ENCODE results near the gene IQSEC3.

The IQSEC3 gene

GRCh38 chr12:89653-90052 is 23.1 kb downstream of the IQSEC3 start:
- DNase-seq (ENCODE audit: insufficient read length) (no peak), FAIRE-seq (no peak)
- TF ChIP-seq POLR2A (IDR thresholded peaks at IDR 0.05; ENCODE audit: low read depth, low read length): no peak
- no peak for TF ChIP-seq POLR2AphosphoS5 (IDR thresholded peaks at IDR 0.05; ENCODE audit: low read depth, low read length)
- no peak for TF ChIP-seq TAF1 (IDR thresholded peaks at IDR 0.05; ENCODE audit: borderline replicate concordance, low read depth, low read length)

- FAIRE-seq: no peak
- no peak for TF ChIP-seq POLR2A (IDR thresholded peaks at IDR 0.05; ENCODE audit: low read depth, low read length)
- TF ChIP-seq TAF1 (IDR thresholded peaks at IDR 0.05; ENCODE audit: borderline replicate concordance, low read depth, low read length): no peak
- no peak for TF ChIP-seq POLR2AphosphoS5 (IDR thresholded peaks at IDR 0.05; ENCODE audit: low read depth, low read length)
- DNase-seq (ENCODE audit: insufficient read length): no peak
Measured at GRCh38 chr12:91213-91612, 24.6 kb downstream of the IQSEC3 start.

- FAIRE-seq (no peak), DNase-seq (ENCODE audit: insufficient read length) (no peak)
- no peak for TF ChIP-seq TAF1 (IDR thresholded peaks at IDR 0.05; ENCODE audit: borderline replicate concordance, low read depth, low read length)
- TF ChIP-seq POLR2AphosphoS5 (IDR thresholded peaks at IDR 0.05; ENCODE audit: low read depth, low read length): no peak
- TF ChIP-seq POLR2A (IDR thresholded peaks at IDR 0.05; ENCODE audit: low read depth, low read length): no peak
Measured at GRCh38 chr12:93266-94005, 26.9 kb downstream of the IQSEC3 start.

DNA sequence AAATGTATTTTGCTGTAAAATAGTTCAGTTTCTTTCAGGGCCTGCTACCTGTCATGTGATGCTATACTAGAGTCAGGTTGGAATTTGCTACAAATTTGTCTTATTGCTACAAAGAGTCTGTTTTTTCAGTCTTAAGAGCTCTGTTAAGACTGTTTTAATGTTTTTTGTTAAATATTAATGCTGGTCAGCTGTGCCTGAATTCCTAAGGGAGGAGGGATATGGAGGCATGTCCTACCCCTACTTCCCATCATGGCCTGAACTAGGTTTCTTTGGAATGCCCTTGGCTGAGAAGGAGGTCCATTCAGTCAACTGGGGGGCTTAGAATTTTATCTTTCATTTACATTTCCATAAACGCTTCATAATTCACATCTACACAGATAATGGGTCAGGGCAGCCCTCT is 30.0 kb downstream of the IQSEC3 start:
- no peak for TF ChIP-seq TAF1 (IDR thresholded peaks at IDR 0.05; ENCODE audit: borderline replicate concordance, low read depth, low read length)
- no peak for TF ChIP-seq POLR2AphosphoS5 (IDR thresholded peaks at IDR 0.05; ENCODE audit: low read depth, low read length)
- no peak for TF ChIP-seq POLR2A (IDR thresholded peaks at IDR 0.05; ENCODE audit: low read depth, low read length)
- no peak for DNase-seq (ENCODE audit: insufficient read length)
- no peak for FAIRE-seq

GRCh38 chr12:98924-99352 is 32.4 kb downstream of the IQSEC3 start:
- DNase-seq (ENCODE audit: insufficient read length): no peak
- TF ChIP-seq POLR2AphosphoS5 (IDR thresholded peaks at IDR 0.05; ENCODE audit: low read depth, low read length): no peak
- TF ChIP-seq TAF1 (IDR thresholded peaks at IDR 0.05; ENCODE audit: borderline replicate concordance, low read depth, low read length): no peak
- TF ChIP-seq POLR2A (IDR thresholded peaks at IDR 0.05; ENCODE audit: low read depth, low read length): no peak
- FAIRE-seq: no peak

- no peak for TF ChIP-seq TAF1 (IDR thresholded peaks at IDR 0.05; ENCODE audit: borderline replicate concordance, low read depth, low read length)
- no peak for TF ChIP-seq POLR2AphosphoS5 (IDR thresholded peaks at IDR 0.05; ENCODE audit: low read depth, low read length)
- TF ChIP-seq POLR2A (IDR thresholded peaks at IDR 0.05; ENCODE audit: low read depth, low read length): no peak
- FAIRE-seq (no peak), DNase-seq (ENCODE audit: insufficient read length) (no peak)
Measured at GRCh38 chr12:99605-100004, 33.0 kb downstream of the IQSEC3 start.

- FAIRE-seq: peak; percentile 61
- DNase-seq (ENCODE audit: insufficient read length): no peak
- TF ChIP-seq POLR2A (IDR thresholded peaks at IDR 0.05; ENCODE audit: low read depth, low read length) (no peak), POLR2AphosphoS5 (IDR thresholded peaks at IDR 0.05; ENCODE audit: low read depth, low read length) (no peak), TAF1 (IDR thresholded peaks at IDR 0.05; ENCODE audit: borderline replicate concordance, low read depth, low read length) (no peak)
Measured at GRCh38 chr12:101969-102878, 35.7 kb downstream of the IQSEC3 start.

DNA sequence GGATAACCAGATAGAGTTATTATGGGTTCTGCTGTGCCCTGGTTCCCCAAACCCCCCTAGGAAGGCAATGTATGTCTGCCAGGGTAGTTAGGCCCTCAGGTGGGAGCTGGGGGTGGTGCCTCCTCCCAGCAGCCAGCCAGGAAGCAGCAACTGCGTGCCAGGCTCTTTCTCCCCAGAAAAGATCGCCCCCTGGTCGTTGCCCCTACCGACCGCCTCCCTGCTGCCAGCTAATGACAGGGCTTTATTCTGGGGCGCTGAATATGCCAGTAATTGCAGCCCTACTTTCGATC is 36.3 kb downstream of the IQSEC3 start:
- no peak for TF ChIP-seq POLR2A (IDR thresholded peaks at IDR 0.05; ENCODE audit: low read depth, low read length)
- TF ChIP-seq TAF1 (IDR thresholded peaks at IDR 0.05; ENCODE audit: borderline replicate concordance, low read depth, low read length): no peak
- no peak for TF ChIP-seq POLR2AphosphoS5 (IDR thresholded peaks at IDR 0.05; ENCODE audit: low read depth, low read length)
- no peak for FAIRE-seq
- DNase-seq (ENCODE audit: insufficient read length): no peak

GRCh38 chr12:103169-103981 is 36.8 kb downstream of the IQSEC3 start:
- FAIRE-seq: no peak
- TF ChIP-seq TAF1 (IDR thresholded peaks at IDR 0.05; ENCODE audit: borderline replicate concordance, low read depth, low read length) (no peak), POLR2AphosphoS5 (IDR thresholded peaks at IDR 0.05; ENCODE audit: low read depth, low read length) (no peak), POLR2A (IDR thresholded peaks at IDR 0.05; ENCODE audit: low read depth, low read length) (no peak)
- DNase-seq (ENCODE audit: insufficient read length): no peak

- FAIRE-seq (no peak), DNase-seq (ENCODE audit: insufficient read length) (no peak)
- no peak for TF ChIP-seq POLR2AphosphoS5 (IDR thresholded peaks at IDR 0.05; ENCODE audit: low read depth, low read length)
- TF ChIP-seq TAF1 (IDR thresholded peaks at IDR 0.05; ENCODE audit: borderline replicate concordance, low read depth, low read length): no peak
- no peak for TF ChIP-seq POLR2A (IDR thresholded peaks at IDR 0.05; ENCODE audit: low read depth, low read length)
Measured at GRCh38 chr12:104551-105081, 38.0 kb downstream of the IQSEC3 start.

DNA sequence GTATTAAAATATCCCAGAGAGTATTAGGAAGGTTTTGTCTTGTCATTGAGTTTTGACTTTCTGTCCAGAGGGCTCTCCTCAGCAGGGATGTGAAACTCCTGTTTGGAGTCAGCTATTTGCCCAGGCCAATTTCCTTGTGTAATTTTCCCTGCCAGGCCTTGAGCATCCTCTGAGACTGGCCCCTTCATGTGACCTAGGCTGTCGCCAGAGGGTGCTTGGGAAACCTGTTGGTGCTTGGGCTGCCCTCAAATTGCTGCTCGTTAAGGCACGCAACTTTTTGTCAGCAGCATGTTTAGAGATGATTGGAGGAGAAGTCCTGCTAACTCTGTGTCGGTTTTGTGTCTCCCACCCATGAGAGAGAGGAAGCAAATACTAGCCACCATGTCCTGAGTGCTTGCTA is 39.1 kb downstream of the IQSEC3 start:
- DNase-seq (ENCODE audit: insufficient read length): no peak
- FAIRE-seq: peak; percentile 14
- TF ChIP-seq POLR2AphosphoS5 (IDR thresholded peaks at IDR 0.05; ENCODE audit: low read depth, low read length) (no peak), TAF1 (IDR thresholded peaks at IDR 0.05; ENCODE audit: borderline replicate concordance, low read depth, low read length) (no peak), POLR2A (IDR thresholded peaks at IDR 0.05; ENCODE audit: low read depth, low read length) (no peak)
